Kidney (tissue), 14 donors: ENCODE results near the gene TXNDC11. TPM values are rescaled to one million over a fixed set of nuclear protein-coding genes. Genes with fewer than 3 reads are reported as not detected.

Source experiments
- DNase-seq, 5 donors: peaks; one replicate each; pipeline ENCODE4 v3.0.0-alpha.2; 2013 to 2020
- FAIRE-seq: peaks from 2 replicates; lab custom pipeline; 2012; peaks lifted over from hg19 to GRCh38; lab: Jason Lieb, UNC
- H3K27ac ChIP-seq, 2 donors: one replicate each; pipeline ENCODE4 v1.7.0; 2013; ENCODE audit warnings: low read depth in 2 of 2, low read length in 2 of 2, inconsistent platforms in 1 of 2
- H3K27me3 ChIP-seq: one replicate; pipeline ENCODE4 v1.7.1; 2013; ENCODE audit warnings: low read length, inconsistent platforms; ENCODE audit not compliant: control insufficient read depth, insufficient read depth
- H3K36me3 ChIP-seq, 3 donors: one replicate each; pipeline versions ENCODE4 v1.7.0 to v1.7.1; 2013; ENCODE audit warnings: low read length in 3 of 3, control low read depth in 1 of 3, inconsistent platforms in 1 of 3; ENCODE audit not compliant: insufficient read depth in 3 of 3, control insufficient read depth in 2 of 3
- H3K4me1 ChIP-seq, 3 donors: one replicate each; pipeline versions ENCODE4 v1.7.0 to v1.7.1; 2013; ENCODE audit warnings: low read length in 3 of 3, inconsistent platforms in 1 of 3, low read depth in 1 of 3; ENCODE audit not compliant: control insufficient read depth in 2 of 3, insufficient read depth in 2 of 3
- H3K4me3 ChIP-seq, 3 donors: one replicate each; pipeline versions ENCODE4 v1.7.0 to v1.8.1; 2013; ENCODE audit warnings: low read length in 3 of 3, control low read depth in 1 of 3, inconsistent platforms in 1 of 3
- H3K9ac ChIP-seq, 3 donors: one replicate each; pipeline versions ENCODE4 v1.7.0 to v1.7.1; 2013; ENCODE audit warnings: low read length in 3 of 3, control low read depth in 1 of 3, inconsistent platforms in 1 of 3
- H3K9me3 ChIP-seq, 3 donors: one replicate each; pipeline versions ENCODE4 v1.7.0 to v1.7.1; 2013; ENCODE audit warnings: low read length in 3 of 3, control low read depth in 1 of 3, inconsistent platforms in 1 of 3; ENCODE audit not compliant: control insufficient read depth in 2 of 3, insufficient read depth in 1 of 3
- CTCF ChIP-seq: IDR thresholded peaks from 3 replicates; pipeline ENCODE4 v1.5.1; 2012; ENCODE audit warnings: mild to moderate bottlenecking, moderate library complexity, borderline replicate concordance; ENCODE audit not compliant: insufficient read depth; ENCODE audit errors: extremely low read depth
- intact Hi-C: fragments of 100-400 bp; cut with DNase I; formaldehyde crosslinking; loops from one replicate; pipeline ENCODE4 v1.11.1; 2022
- polyA plus RNA-seq: library from polyadenylated mRNA; stranded (reverse); fragments of 350-450 nt; fragmentation: Illumina TruSeq; extraction: RNeasy Lipid Tissue Mini Kit (QIAGEN cat#74804); gene quantifications from one replicate; pipeline ENCODE4 v1.2.3, GENCODE V29; 2014; ENCODE audit warnings: low read depth, low replicate concordance; ENCODE audit not compliant: insufficient read depth
- total RNA-seq: library from RNA; stranded (reverse); fragmentation: NEBNext Ultra II Directional; extraction: Animal tissue kit (Norgen Biotek cat#: 25700); gene quantifications from one replicate; pipeline ENCODE4 v1.2.1, GENCODE V29; 2021
- donor health status: control.
- donor health status: control.
- donor health status: control.
- donor health status: control.
- donor health status: control.
- donor health status: DM: yes; HTN: yes; CAD: no.
- donor health status: Normal renal cell carcinoma (clear cell type).

TXNDC11 gene
- total and polyA plus RNA-seq, 2 donors from 2014 or later, result 60.8 to 70.9 TPM

GRCh38 chr16:11636172-11636721 lies 106.4 kb downstream of the TXNDC11 start:
- Histone ChIP-seq H3K9ac (peak overlapping the region in 1 of 3 donors; percentile 56), H3K9me3 (no peaks in the 10 kb centered on the region), H3K27me3 (no peaks in the 10 kb centered on the region), H3K4me3 (peak overlapping the region; percentile 12 to 36 (median 22)), H3K36me3 (no peaks in the 10 kb centered on the region), H3K4me1 (peaks cover 3 to 26% (median 21%) of the 10 kb centered on the region in 3 donors), H3K27ac (no peak overlapping the region)
- intact Hi-C loops, result loop anchor here (10.0 kb wide), 1 partner anchor 51 kb away; the partner anchor contains the start of gene LITAF
- FAIRE-seq (no peak), DNase-seq (peak in 3 of 5 donors; percentile 60 to 82 (median 81))
- no peak for TF ChIP-seq CTCF

- no peak overlapping the region for H3K27ac ChIP-seq
- peak overlapping the region in 1 of 3 donors; percentile 56 for H3K9ac ChIP-seq
- H3K36me3 ChIP-seq, result no peaks in the 10 kb centered on the region
- peaks cover 3 to 20% (median 19%) of the 10 kb centered on the region in 3 donors for H3K4me1 ChIP-seq
- no peak for DNase-seq
- no peaks in the 10 kb centered on the region for H3K27me3 ChIP-seq
- peak overlapping the region; percentile 12 to 36 (median 22) for H3K4me3 ChIP-seq
- no peak for TF ChIP-seq CTCF
- no peaks in the 10 kb centered on the region for H3K9me3 ChIP-seq
- no peak for FAIRE-seq
- intact Hi-C loops, result loop anchor here (10.0 kb wide), 1 partner anchor 51 kb away; the partner anchor contains the start of gene LITAF
These were observed 106.9 kb downstream of the TXNDC11 start for GRCh38 chr16:11635679-11636171.

GRCh38 chr16:11635113-11635652 lies 107.5 kb downstream of the TXNDC11 start:
- FAIRE-seq (no peak), DNase-seq (no peak)
- H3K9ac ChIP-seq, result peak overlapping the region in 1 of 3 donors; percentile 56
- H3K9me3 ChIP-seq, result no peaks in the 10 kb centered on the region
- no peak overlapping the region for H3K4me3 ChIP-seq
- no peak overlapping the region for H3K27ac ChIP-seq
- intact Hi-C loops, result loop anchor here (10.0 kb wide), 1 partner anchor 50 kb away; the partner anchor contains the start of gene LITAF
- H3K4me1 ChIP-seq, result peaks cover 3 to 16% (median 16%) of the 10 kb centered on the region in 3 donors
- no peak for TF ChIP-seq CTCF
- H3K36me3 ChIP-seq, result no peaks in the 10 kb centered on the region
- H3K27me3 ChIP-seq, result no peaks in the 10 kb centered on the region
